ENCODE results near the gene EFNA3.

DNA sequence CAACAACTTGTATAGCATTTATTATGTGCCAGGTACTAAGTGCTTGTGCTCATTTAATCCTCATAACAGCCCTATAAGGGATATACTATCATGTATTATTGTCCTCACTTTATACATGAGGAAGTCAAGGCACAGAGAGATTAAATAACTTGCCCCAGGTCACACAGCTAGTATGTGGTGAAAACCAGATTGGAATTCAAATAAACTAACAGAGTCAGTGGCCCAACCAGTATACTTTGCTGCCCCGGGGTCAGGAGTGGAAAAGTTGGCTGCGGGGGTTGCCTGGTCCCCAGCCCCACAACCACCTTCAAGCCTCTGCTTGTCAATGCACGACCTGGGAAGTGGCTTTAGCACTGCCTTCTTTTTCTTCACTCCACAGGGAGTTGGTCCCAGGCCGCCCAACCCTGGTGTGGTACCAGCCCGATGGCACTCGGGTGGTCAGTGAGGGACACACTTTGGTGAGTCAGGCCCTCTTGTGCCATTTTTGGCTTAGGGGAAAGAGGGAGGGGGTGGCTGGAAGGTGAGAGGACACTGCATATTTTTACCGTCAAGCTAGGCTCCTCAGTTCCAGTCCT lies 25.0 kb upstream of the EFNA3 start:
- TF ChIP-seq CTCF (conservative IDR thresholded peaks at IDR 0.05; ENCODE audit: low read depth, low read length) (no peak), EZH2 (IDR thresholded peaks at IDR 0.05; ENCODE audit: low read length, unreplicated experiment) (no peak)

Data from PC-3 (cell line).